ENCODE measurements around the gene PCGF3. TPM values are rescaled to one million over a fixed set of nuclear protein-coding genes. Genes with fewer than 3 reads are reported as not detected.
A peak's percentile ranks its signal among the peaks of the same experiment; 100 is the strongest.

The PCGF3 gene
- total RNA-seq, 4 donors from 2014 or later, result 54.8 to 123 (median 90.5) TPM

DNA sequence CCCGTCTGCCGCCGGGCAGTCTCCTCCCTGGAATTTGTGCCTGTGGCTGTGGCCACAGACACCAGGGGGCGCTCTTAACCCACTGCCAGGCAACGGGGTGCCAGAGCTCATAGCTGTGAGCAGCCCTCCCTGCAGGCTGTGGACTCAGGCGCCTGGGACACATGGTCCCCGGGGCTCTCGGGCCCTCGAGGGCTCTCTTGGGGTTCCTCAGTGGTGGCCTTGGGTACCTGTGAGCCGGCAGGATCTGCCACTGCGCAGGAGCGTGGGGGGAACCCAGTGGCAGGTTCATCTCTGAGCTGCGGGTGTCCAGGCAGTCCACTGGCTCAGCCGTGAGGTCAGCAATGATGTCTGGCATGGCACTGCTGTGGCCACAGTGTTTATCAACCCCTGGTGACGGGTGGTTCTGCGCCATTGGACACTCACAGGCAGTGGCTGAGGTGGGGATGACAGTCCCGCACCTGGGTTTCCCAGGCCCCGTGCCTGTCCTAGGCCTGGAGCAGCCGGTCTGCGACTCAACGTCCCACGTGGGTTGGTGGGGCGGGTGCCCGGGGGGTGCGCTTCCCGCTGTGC is 37.2 kb downstream of the PCGF3 start:
- peak; percentile 53 to 55 for DNase-seq (ENCODE audit: low spot score in 2 of 2)
- peaks cover 0 to 69% (median 0%) of the 10 kb centered on the region in 3 donors for H3K36me3 ChIP-seq
- no peak overlapping the region for H3K27ac ChIP-seq
- WGBS, 2 donors, result 79 to 98% methylated on average over 17 to 23 of the region's 26 CpGs
- no peak for TF ChIP-seq POLR2A (IDR thresholded peaks at IDR 0.05)
- no peak for TF ChIP-seq EP300 (IDR thresholded peaks at IDR 0.05)
- TF ChIP-seq, protein P1, sequence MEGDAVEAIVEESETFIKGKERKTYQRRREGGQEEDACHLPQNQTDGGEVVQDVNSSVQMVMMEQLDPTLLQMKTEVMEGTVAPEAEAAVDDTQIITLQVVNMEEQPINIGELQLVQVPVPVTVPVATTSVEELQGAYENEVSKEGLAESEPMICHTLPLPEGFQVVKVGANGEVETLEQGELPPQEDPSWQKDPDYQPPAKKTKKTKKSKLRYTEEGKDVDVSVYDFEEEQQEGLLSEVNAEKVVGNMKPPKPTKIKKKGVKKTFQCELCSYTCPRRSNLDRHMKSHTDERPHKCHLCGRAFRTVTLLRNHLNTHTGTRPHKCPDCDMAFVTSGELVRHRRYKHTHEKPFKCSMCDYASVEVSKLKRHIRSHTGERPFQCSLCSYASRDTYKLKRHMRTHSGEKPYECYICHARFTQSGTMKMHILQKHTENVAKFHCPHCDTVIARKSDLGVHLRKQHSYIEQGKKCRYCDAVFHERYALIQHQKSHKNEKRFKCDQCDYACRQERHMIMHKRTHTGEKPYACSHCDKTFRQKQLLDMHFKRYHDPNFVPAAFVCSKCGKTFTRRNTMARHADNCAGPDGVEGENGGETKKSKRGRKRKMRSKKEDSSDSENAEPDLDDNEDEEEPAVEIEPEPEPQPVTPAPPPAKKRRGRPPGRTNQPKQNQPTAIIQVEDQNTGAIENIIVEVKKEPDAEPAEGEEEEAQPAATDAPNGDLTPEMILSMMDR (IDR thresholded peaks at IDR 0.05), result peak; percentile 74 to 89 (median 84)
- H3K4me1 ChIP-seq, result peaks cover 0 to 7% (median 0%) of the 10 kb centered on the region in 4 donors
- H3K9me3 ChIP-seq, result no peaks in the 10 kb centered on the region
- H3K27me3 ChIP-seq, result no peaks in the 10 kb centered on the region
- no peak overlapping the region for H3K4me3 ChIP-seq

DNA sequence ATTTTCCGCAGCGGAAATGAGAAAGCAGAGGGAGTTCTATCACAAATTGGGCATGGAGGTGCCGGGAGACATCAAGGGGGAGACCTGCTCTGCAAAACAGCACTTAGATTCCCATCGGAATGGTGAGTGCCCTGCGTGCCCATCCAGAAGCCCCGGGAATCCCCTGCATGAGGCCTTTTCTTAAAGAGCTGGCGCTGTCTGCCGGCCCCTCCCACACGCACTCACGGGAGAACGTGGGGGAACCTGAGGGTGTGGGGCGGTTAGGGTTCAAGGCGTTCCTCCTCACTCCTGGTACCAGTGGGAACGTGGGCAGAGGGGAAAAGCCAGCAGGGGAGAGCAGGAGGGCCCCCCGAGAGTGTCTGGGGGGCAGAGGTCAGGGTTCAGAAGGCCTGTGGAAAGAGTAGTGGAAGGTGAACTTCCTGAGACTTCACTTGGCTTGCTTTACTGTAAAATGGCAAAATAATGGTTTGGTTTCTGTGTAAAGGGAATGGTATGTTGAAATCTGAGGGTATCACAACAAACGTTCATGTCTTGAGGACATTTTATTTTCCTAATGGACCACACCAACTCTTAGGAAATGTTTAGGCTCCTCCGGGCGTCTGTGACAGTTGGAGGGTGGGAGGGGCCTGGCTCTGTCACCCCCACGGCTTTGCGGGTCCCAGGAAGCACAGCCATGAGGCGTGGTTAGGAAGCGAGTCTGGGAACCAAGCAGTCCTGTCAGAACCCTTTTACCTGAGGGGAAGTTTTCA is 38.0 kb downstream of the PCGF3 start:
- Histone ChIP-seq H3K4me3 (no peak overlapping the region), H3K4me1 (peaks cover 0 to 7% (median 0%) of the 10 kb centered on the region in 4 donors), H3K27me3 (no peaks in the 10 kb centered on the region), H3K9me3 (peaks cover 0 to 1% (median 0%) of the 10 kb centered on the region in 4 donors), H3K27ac (peak overlapping the region in 1 of 4 donors; percentile 30), H3K36me3 (peaks cover 0 to 69% (median 2%) of the 10 kb centered on the region in 3 donors)
- WGBS, 2 donors, result 77 to 78% methylated on average over 22 of the region's 22 CpGs
- no peak for TF ChIP-seq POLR2A (IDR thresholded peaks at IDR 0.05)
- TF ChIP-seq EP300 (IDR thresholded peaks at IDR 0.05), result peak in 1 of 2 donors; percentile 14
- DNase-seq (ENCODE audit: low spot score in 2 of 2), result no peak

DNA sequence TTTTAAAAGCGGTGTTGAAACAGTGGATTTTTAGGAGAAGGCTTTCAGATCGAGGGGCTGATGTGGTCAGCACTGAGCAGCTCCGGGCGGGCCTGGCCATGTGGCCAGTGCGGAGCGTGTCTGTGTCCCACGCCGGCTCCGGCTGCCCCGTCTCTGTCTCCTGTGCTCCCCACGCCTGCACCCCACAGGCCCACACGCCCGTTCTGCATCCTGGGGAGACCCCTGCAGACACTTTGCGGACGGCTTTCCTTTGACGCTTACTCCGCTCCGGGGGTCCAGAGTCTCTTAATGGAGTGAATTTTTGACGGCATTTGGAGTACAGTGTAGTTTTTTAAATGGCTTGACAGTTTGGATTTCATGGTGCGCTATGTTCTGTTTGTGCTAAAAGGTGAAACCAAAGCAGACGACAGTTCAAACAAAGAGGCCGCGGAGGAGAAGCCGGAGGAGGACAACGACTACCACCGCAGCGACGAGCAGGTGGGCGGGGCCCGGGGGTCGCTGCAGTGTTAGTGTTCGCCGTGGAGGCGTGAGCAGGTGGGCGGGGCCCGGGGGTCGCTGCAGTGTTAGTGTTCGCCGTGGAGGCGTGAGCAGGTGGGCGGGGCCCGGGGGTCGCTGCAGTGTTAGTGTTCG is 38.7 kb downstream of the PCGF3 start:
- TF ChIP-seq POLR2A (IDR thresholded peaks at IDR 0.05) (no peak), EP300 (IDR thresholded peaks at IDR 0.05) (no peak)
- TF ChIP-seq, protein P1 (IDR thresholded peaks at IDR 0.05), result no peak
- Histone ChIP-seq H3K27me3 (no peaks in the 10 kb centered on the region), H3K36me3 (peaks cover 0 to 69% (median 3%) of the 10 kb centered on the region in 3 donors)

GRCh38 chr4:747546-748170 is 42.0 kb downstream of the PCGF3 start:
- H3K36me3 ChIP-seq, result peaks cover 0 to 67% (median 3%) of the 10 kb centered on the region in 3 donors

More for the DNA sequence above, 38.7 kb downstream of the PCGF3 start:
- WGBS, 2 donors, result 89 to 92% methylated on average over 32 to 38 of the region's 44 CpGs
- Histone ChIP-seq H3K4me3 (no peak overlapping the region), H3K4me1 (peaks cover 0 to 7% (median 0%) of the 10 kb centered on the region in 4 donors), H3K9me3 (peaks cover 0 to 2% (median 0%) of the 10 kb centered on the region in 4 donors), H3K27ac (peak overlapping the region in 1 of 4 donors; percentile 12)
- no peak for DNase-seq (ENCODE audit: low spot score in 2 of 2)

DNA sequence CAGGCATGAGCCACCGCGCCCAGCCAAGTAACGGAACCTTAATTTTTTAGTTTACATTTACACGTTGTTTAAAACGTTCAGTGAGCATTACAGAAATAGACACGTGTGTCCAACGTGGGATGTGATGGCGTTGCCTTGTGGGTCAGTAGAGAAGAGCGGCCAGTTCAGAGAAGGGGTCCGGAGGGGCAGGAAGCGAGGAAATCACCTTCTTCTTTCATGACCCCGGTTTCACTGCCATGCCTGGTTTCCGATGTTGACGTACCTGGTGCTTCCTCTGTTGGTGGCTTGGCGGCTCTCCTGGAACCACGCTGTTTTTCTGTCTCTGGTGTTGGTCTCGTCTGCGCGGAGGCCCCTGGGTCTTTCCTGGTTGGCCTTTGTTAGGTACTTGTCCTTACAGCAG is 42.8 kb downstream of the PCGF3 start:
- no peak for DNase-seq (ENCODE audit: low spot score in 2 of 2)
- Histone ChIP-seq H3K4me3 (no peak overlapping the region), H3K27ac (peak overlapping the region in 1 of 4 donors; percentile 26), H3K36me3 (peaks cover under 1 to 67% (median 3%) of the 10 kb centered on the region in 3 donors), H3K9me3 (peaks cover 0 to 21% (median 0%) of the 10 kb centered on the region in 4 donors), H3K27me3 (no peaks in the 10 kb centered on the region), H3K4me1 (peaks cover 0 to 13% (median 4%) of the 10 kb centered on the region in 4 donors)
- no peak for TF ChIP-seq POLR2A (IDR thresholded peaks at IDR 0.05)
- no peak for TF ChIP-seq EP300 (IDR thresholded peaks at IDR 0.05)
- TF ChIP-seq, protein P1 (IDR thresholded peaks at IDR 0.05), result no peak
- 95 to 97% methylated on average over 19 of the region's 19 CpGs for WGBS, 2 donors

More at GRCh38 chr4:747546-748170, 42.0 kb downstream of the PCGF3 start:
- 95% methylated on average over 20 to 21 of the region's 34 CpGs for WGBS, 2 donors
- Histone ChIP-seq H3K27ac (no peak overlapping the region), H3K27me3 (no peaks in the 10 kb centered on the region), H3K4me3 (no peak overlapping the region), H3K9me3 (peaks cover 0 to 21% (median 0%) of the 10 kb centered on the region in 4 donors), H3K4me1 (peaks cover 0 to 15% (median 4%) of the 10 kb centered on the region in 4 donors)
- no peak for TF ChIP-seq POLR2A (IDR thresholded peaks at IDR 0.05)
- TF ChIP-seq, protein P1 (IDR thresholded peaks at IDR 0.05), result no peak
- no peak for TF ChIP-seq EP300 (IDR thresholded peaks at IDR 0.05)
- no peak for DNase-seq (ENCODE audit: low spot score in 2 of 2)

All from tibial nerve (tissue), 4 donors.